ENCODE data around the gene USP4.
A peak's percentile ranks its signal among the peaks of the same experiment; 100 is the strongest.
"Not testable (repeated sequence)": the region's sequence is repeated elsewhere in the genome, so short reads cannot be mapped to it uniquely, and the experiment has no call there.

USP4 gene

GRCh38 chr3:49351521-49352011 lies 11.7 kb upstream of the USP4 start:
- no peak for DNase-seq (ENCODE audit: low spot score)

- DNase-seq (ENCODE audit: low spot score): no peak
Observed at GRCh38 chr3:49349348-49350114, 9.7 kb upstream of the USP4 start.

GRCh38 chr3:49348361-49348760 lies 8.5 kb upstream of the USP4 start:
- not testable (repeated sequence) for DNase-seq (ENCODE audit: low spot score)

GRCh38 chr3:49346797-49347251 lies 7.0 kb upstream of the USP4 start:
- no peak for DNase-seq (ENCODE audit: low spot score)

GRCh38 chr3:49343163-49343562 lies 3.3 kb upstream of the USP4 start:
- no peak for DNase-seq (ENCODE audit: low spot score)

- DNase-seq (ENCODE audit: low spot score): no peak
Observed at GRCh38 chr3:49341996-49342395, 2.1 kb upstream of the USP4 start.

GRCh38 chr3:49339581-49339940 lies 292 bp downstream of the USP4 start:
- DNase-seq (ENCODE audit: low spot score): peak; percentile 51

GRCh38 chr3:49333916-49334633 lies 5.8 kb downstream of the USP4 start:
- DNase-seq (ENCODE audit: low spot score): no peak

- DNase-seq (ENCODE audit: low spot score): no peak
Observed at GRCh38 chr3:49333091-49333490, 6.8 kb downstream of the USP4 start.

- no peak for DNase-seq (ENCODE audit: low spot score)
Observed at GRCh38 chr3:49329186-49329585, 10.7 kb downstream of the USP4 start.

- DNase-seq (ENCODE audit: low spot score): not testable (repeated sequence)
Observed at GRCh38 chr3:49328350-49328749, 11.5 kb downstream of the USP4 start.

GRCh38 chr3:49327485-49327884 lies 12.4 kb downstream of the USP4 start:
- peak; percentile 44 for DNase-seq (ENCODE audit: low spot score)

- DNase-seq (ENCODE audit: low spot score): no peak
Observed at GRCh38 chr3:49324768-49325167, 15.1 kb downstream of the USP4 start.

- DNase-seq (ENCODE audit: low spot score): no peak
Observed at GRCh38 chr3:49316696-49317457, 23.0 kb downstream of the USP4 start.

GRCh38 chr3:49313896-49314688 lies 25.8 kb downstream of the USP4 start:
- no peak for DNase-seq (ENCODE audit: low spot score)

GRCh38 chr3:49311283-49311682 lies 28.6 kb downstream of the USP4 start:
- no peak for DNase-seq (ENCODE audit: low spot score)

GRCh38 chr3:49310677-49311076 lies 29.2 kb downstream of the USP4 start:
- no peak for DNase-seq (ENCODE audit: low spot score)

GRCh38 chr3:49305608-49306007 lies 34.2 kb downstream of the USP4 start:
- no peak for DNase-seq (ENCODE audit: low spot score)

GRCh38 chr3:49302613-49303012 lies 37.2 kb downstream of the USP4 start:
- DNase-seq (ENCODE audit: low spot score): no peak

GRCh38 chr3:49300595-49300994 lies 39.3 kb downstream of the USP4 start:
- DNase-seq (ENCODE audit: low spot score): no peak

GRCh38 chr3:49298511-49298910 lies 41.3 kb downstream of the USP4 start:
- DNase-seq (ENCODE audit: low spot score): no peak

All from HuH-7 (cell line).